ENCODE data around the gene URM1.

DNA sequence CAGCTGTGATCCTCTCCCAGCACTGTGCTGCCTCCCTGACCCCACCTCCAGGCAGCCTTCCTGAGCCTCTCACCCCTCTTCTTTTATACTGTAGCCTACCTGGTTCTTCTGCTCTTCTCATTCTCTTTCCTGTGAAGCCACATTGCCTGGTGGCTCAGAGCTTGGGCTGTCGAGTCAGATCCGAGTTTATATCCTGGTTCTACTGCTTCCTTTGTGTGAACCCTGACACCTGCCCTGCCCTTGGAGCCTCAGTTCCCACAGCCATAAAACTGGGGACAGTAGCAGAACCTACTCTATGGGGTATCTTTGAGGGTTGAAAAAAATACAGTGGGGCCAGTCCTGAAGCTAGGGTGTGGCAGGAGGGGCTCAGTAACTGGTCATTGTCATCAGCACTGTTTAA is 22.0 kb upstream of the URM1 start:
- TF ChIP-seq, protein P1, sequence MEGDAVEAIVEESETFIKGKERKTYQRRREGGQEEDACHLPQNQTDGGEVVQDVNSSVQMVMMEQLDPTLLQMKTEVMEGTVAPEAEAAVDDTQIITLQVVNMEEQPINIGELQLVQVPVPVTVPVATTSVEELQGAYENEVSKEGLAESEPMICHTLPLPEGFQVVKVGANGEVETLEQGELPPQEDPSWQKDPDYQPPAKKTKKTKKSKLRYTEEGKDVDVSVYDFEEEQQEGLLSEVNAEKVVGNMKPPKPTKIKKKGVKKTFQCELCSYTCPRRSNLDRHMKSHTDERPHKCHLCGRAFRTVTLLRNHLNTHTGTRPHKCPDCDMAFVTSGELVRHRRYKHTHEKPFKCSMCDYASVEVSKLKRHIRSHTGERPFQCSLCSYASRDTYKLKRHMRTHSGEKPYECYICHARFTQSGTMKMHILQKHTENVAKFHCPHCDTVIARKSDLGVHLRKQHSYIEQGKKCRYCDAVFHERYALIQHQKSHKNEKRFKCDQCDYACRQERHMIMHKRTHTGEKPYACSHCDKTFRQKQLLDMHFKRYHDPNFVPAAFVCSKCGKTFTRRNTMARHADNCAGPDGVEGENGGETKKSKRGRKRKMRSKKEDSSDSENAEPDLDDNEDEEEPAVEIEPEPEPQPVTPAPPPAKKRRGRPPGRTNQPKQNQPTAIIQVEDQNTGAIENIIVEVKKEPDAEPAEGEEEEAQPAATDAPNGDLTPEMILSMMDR (IDR thresholded peaks at IDR 0.05), result no peak
- TF ChIP-seq POLR2A (IDR thresholded peaks at IDR 0.05), result no peak
